ENCODE data around the gene TIMP2.

The TIMP2 gene

GRCh38 chr17:78836420-78837021, 88.7 kb downstream of the TIMP2 start:
- no peak for DNase-seq (ENCODE audit: low read depth)

- DNase-seq (ENCODE audit: low read depth) = no peak
Observed at GRCh38 chr17:78834571-78834970, 90.6 kb downstream of the TIMP2 start.

GRCh38 chr17:78832541-78832810, 92.7 kb downstream of the TIMP2 start:
- DNase-seq (ENCODE audit: low read depth) = no peak

- DNase-seq (ENCODE audit: low read depth) = no peak
Observed at GRCh38 chr17:78831688-78832540, 93.3 kb downstream of the TIMP2 start.

GRCh38 chr17:78829477-78829876, 95.7 kb downstream of the TIMP2 start:
- DNase-seq (ENCODE audit: low read depth) = no peak

GRCh38 chr17:78828470-78829185, 96.6 kb downstream of the TIMP2 start:
- DNase-seq (ENCODE audit: low read depth) = no peak

GRCh38 chr17:78826836-78827509, 98.2 kb downstream of the TIMP2 start:
- no peak for DNase-seq (ENCODE audit: low read depth)

GRCh38 chr17:78826421-78826820, 98.8 kb downstream of the TIMP2 start:
- DNase-seq (ENCODE audit: low read depth) = no peak

- no peak for DNase-seq (ENCODE audit: low read depth)
Observed at GRCh38 chr17:78825696-78826095, 99.5 kb downstream of the TIMP2 start.

GRCh38 chr17:78824240-78824639, 100.9 kb downstream of the TIMP2 start:
- DNase-seq (ENCODE audit: low read depth) = no peak

GRCh38 chr17:78823282-78824046, 101.7 kb downstream of the TIMP2 start:
- DNase-seq (ENCODE audit: low read depth) = no peak

- DNase-seq (ENCODE audit: low read depth) = no peak
Observed at GRCh38 chr17:78822552-78822951, 102.6 kb downstream of the TIMP2 start.

GRCh38 chr17:78821961-78822360, 103.2 kb downstream of the TIMP2 start:
- no peak for DNase-seq (ENCODE audit: low read depth)

- DNase-seq (ENCODE audit: low read depth) = no peak
Observed at GRCh38 chr17:78820841-78821240, 104.3 kb downstream of the TIMP2 start.

- DNase-seq (ENCODE audit: low read depth) = no peak
Observed at GRCh38 chr17:78819806-78820792, 105.1 kb downstream of the TIMP2 start.

GRCh38 chr17:78819402-78819801, 105.8 kb downstream of the TIMP2 start:
- DNase-seq (ENCODE audit: low read depth) = no peak

- peak; percentile 38 for DNase-seq (ENCODE audit: low read depth)
Observed at GRCh38 chr17:78818932-78819331, 106.3 kb downstream of the TIMP2 start.

GRCh38 chr17:78818152-78818846, 106.9 kb downstream of the TIMP2 start:
- no peak for DNase-seq (ENCODE audit: low read depth)

GRCh38 chr17:78817123-78817522, 108.1 kb downstream of the TIMP2 start:
- DNase-seq (ENCODE audit: low read depth) = no peak

GRCh38 chr17:78815696-78816095, 109.5 kb downstream of the TIMP2 start:
- DNase-seq (ENCODE audit: low read depth) = no peak

All from activated T-cell treated with anti-CD3 and anti-CD28 coated beads for 1 hour (primary cell).